Measurements from ENCODE around the gene GRIP2.

GRIP2 gene

GRCh38 chr3:14536055-14536815 is 3.9 kb downstream of the GRIP2 start:
- H3K36me3 Mint-ChIP-seq (ENCODE audit: low read depth) = no peaks in the 10 kb centered on the region
- H3K4me3 Mint-ChIP-seq = no peak overlapping the region
- H3K4me1 Mint-ChIP-seq = peaks cover 27% of the 10 kb centered on the region
- no peaks in the 10 kb centered on the region for H3K9me3 Mint-ChIP-seq
- no peak overlapping the region for H3K27ac Mint-ChIP-seq
- no peak for TF ChIP-seq CTCF (IDR thresholded peaks at IDR 0.05)
- no peak for DNase-seq
- peaks cover 21% of the 10 kb centered on the region for H3K27me3 Mint-ChIP-seq (ENCODE audit: low read depth, poor library complexity)

GRCh38 chr3:14535616-14536015 is 4.5 kb downstream of the GRIP2 start:
- Mint-ChIP-seq H3K27ac (no peak overlapping the region), H3K4me1 (peaks cover 25% of the 10 kb centered on the region), H3K27me3 (ENCODE audit: low read depth, poor library complexity) (peaks cover 21% of the 10 kb centered on the region), H3K4me3 (no peak overlapping the region), H3K9me3 (no peaks in the 10 kb centered on the region), H3K36me3 (ENCODE audit: low read depth) (no peaks in the 10 kb centered on the region)
- no peak for DNase-seq
- no peak for TF ChIP-seq CTCF (IDR thresholded peaks at IDR 0.05)

- no peaks in the 10 kb centered on the region for H3K36me3 Mint-ChIP-seq (ENCODE audit: low read depth)
- no peak for TF ChIP-seq CTCF (IDR thresholded peaks at IDR 0.05)
- no peak for DNase-seq
- no peak overlapping the region for H3K27ac Mint-ChIP-seq
- no peak overlapping the region for H3K4me3 Mint-ChIP-seq
- H3K4me1 Mint-ChIP-seq = peaks cover 22% of the 10 kb centered on the region
- peaks cover 21% of the 10 kb centered on the region for H3K27me3 Mint-ChIP-seq (ENCODE audit: low read depth, poor library complexity)
- peaks cover 8% of the 10 kb centered on the region for H3K9me3 Mint-ChIP-seq
Measured at GRCh38 chr3:14534516-14535191, 5.5 kb downstream of the GRIP2 start.

GRCh38 chr3:14533457-14533958 is 6.6 kb downstream of the GRIP2 start:
- Mint-ChIP-seq H3K27me3 (ENCODE audit: low read depth, poor library complexity) (peaks cover 21% of the 10 kb centered on the region), H3K27ac (no peak overlapping the region), H3K9me3 (peaks cover 11% of the 10 kb centered on the region), H3K4me1 (peaks cover 22% of the 10 kb centered on the region), H3K36me3 (ENCODE audit: low read depth) (no peaks in the 10 kb centered on the region), H3K4me3 (no peak overlapping the region)
- TF ChIP-seq CTCF (IDR thresholded peaks at IDR 0.05) = no peak
- DNase-seq = no peak

GRCh38 chr3:14532691-14533456 is 7.3 kb downstream of the GRIP2 start:
- DNase-seq = no peak
- peaks cover 21% of the 10 kb centered on the region for H3K27me3 Mint-ChIP-seq (ENCODE audit: low read depth, poor library complexity)
- H3K27ac Mint-ChIP-seq = no peak overlapping the region
- H3K36me3 Mint-ChIP-seq (ENCODE audit: low read depth) = no peaks in the 10 kb centered on the region
- peaks cover 22% of the 10 kb centered on the region for H3K4me1 Mint-ChIP-seq
- H3K9me3 Mint-ChIP-seq = peaks cover 11% of the 10 kb centered on the region
- no peak for TF ChIP-seq CTCF (IDR thresholded peaks at IDR 0.05)
- no peak overlapping the region for H3K4me3 Mint-ChIP-seq
